H1 (cell line): ENCODE measurements around the gene LILRA1. TPM values are rescaled to one million over a fixed set of nuclear protein-coding genes. Genes with fewer than 3 reads are reported as not detected.

Source experiments
- CTCF ChIA-PET: fragments of 300-600 bp; sonication (Branson Sonifier 250); formaldehyde crosslinking; loops from one replicate; lab custom pipeline; 2021; ENCODE audit not compliant: partially characterized antibody; lab: Charles Lee
- POLR2A ChIA-PET: fragments of 300-600 bp; sonication (Branson Sonifier 250); formaldehyde crosslinking; loops from one replicate; lab custom pipeline; 2021; ENCODE audit warnings: inconsistent platforms; ENCODE audit not compliant: partially characterized antibody; lab: Charles Lee
- DNase-seq, 2 experiments: peaks; one replicate each; pipeline versions ENCODE4 v3.0.0 to v3.0.0-alpha.2; 2010 to 2022; ENCODE audit warnings: low spot score in 2 of 2, low read depth in 1 of 2, mixed read lengths in 1 of 2
- FAIRE-seq: peaks from 2 replicates; lab custom pipeline; 2011; peaks lifted over from hg19 to GRCh38; lab: Jason Lieb, UNC
- H2AFZ ChIP-seq: 2 replicates; pipeline ENCODE4 v1.8.1; 2012; ENCODE audit warnings: low read length, inconsistent platforms
- H2AK5ac ChIP-seq: 2 replicates; pipeline ENCODE4 v1.6.1; 2013; ENCODE audit warnings: low read depth, low read length
- H2BK120ac ChIP-seq: replicated peaks from 2 replicates; pipeline ENCODE3; 2013; ENCODE audit warnings: low read depth, low read length, inconsistent platforms
- H2BK12ac ChIP-seq: 2 replicates; pipeline ENCODE4 v1.6.1; 2013; ENCODE audit warnings: low read depth, low read length
- H2BK15ac ChIP-seq: 2 replicates; pipeline ENCODE4 v1.6.1; 2013; ENCODE audit warnings: low read length
- H2BK20ac ChIP-seq: 2 replicates; pipeline ENCODE4 v1.6.1; 2013; ENCODE audit warnings: low read length
- H2BK5ac ChIP-seq: 2 replicates; pipeline ENCODE4 v1.6.1; 2013; ENCODE audit warnings: low read depth, low read length
- H3K14ac ChIP-seq: 2 replicates; pipeline ENCODE4 v1.6.1; 2013; ENCODE audit warnings: inconsistent platforms; ENCODE audit not compliant: insufficient read length
- H3K18ac ChIP-seq: 2 replicates; pipeline ENCODE4 v1.6.1; 2013; ENCODE audit warnings: low read length; ENCODE audit errors: extremely low read depth
- H3K23ac ChIP-seq: 2 replicates; pipeline ENCODE4 v1.6.1; 2013; ENCODE audit warnings: inconsistent platforms; ENCODE audit not compliant: insufficient read length
- H3K23me2 ChIP-seq: 2 replicates; pipeline ENCODE4 v1.6.1; 2013; ENCODE audit warnings: low read depth, low read length
- H3K27ac ChIP-seq: 2 replicates; pipeline ENCODE4 v1.6.1; 2011; ENCODE audit warnings: low read depth, low read length, inconsistent platforms
- H3K27me3 ChIP-seq, 4 experiments: replicated peaks in 1 of 4; 1 replicate in 1 of 4; 2 replicates in 3 of 4; pipeline versions ENCODE4 v1.6.1 to v1.8.1; 2011 to 2013; ENCODE audit warnings: low read length in 3 of 4, mild to moderate bottlenecking in 3 of 4, inconsistent platforms in 2 of 4, mixed read lengths in 2 of 4, moderate library complexity in 1 of 4; ENCODE audit not compliant: control insufficient read depth in 3 of 4, insufficient read depth in 3 of 4; ENCODE audit errors: extremely low read depth in 1 of 4
- H3K36me3 ChIP-seq, 4 experiments: 2 replicates each; pipeline versions ENCODE4 v1.6.1 to v1.8.1; 2011 to 2013; ENCODE audit warnings: mild to moderate bottlenecking in 4 of 4, low read length in 3 of 4, moderate library complexity in 2 of 4, control low read depth in 1 of 4, inconsistent platforms in 1 of 4; ENCODE audit not compliant: insufficient read depth in 4 of 4, control insufficient read depth in 2 of 4
- H3K4ac ChIP-seq: replicated peaks from 2 replicates; pipeline ENCODE3; 2013; ENCODE audit warnings: low read length, low read depth, mixed read lengths, inconsistent platforms; ENCODE audit not compliant: insufficient read length
- H3K4me1 ChIP-seq, 4 experiments: replicated peaks in 1 of 4; 1 replicate in 1 of 4; 2 replicates in 3 of 4; pipeline versions ENCODE4 v1.6.1 to v1.8.1; 2011 to 2013; ENCODE audit warnings: low read length in 3 of 4, inconsistent platforms in 2 of 4, mixed read lengths in 1 of 4; ENCODE audit not compliant: insufficient read depth in 4 of 4, control insufficient read depth in 3 of 4
- H3K4me2 ChIP-seq, 2 experiments: 2 replicates each; pipeline versions ENCODE4 v1.6.1 to v1.8.1; 2011 to 2013; ENCODE audit warnings: low read depth in 2 of 2, low read length in 2 of 2, control low read depth in 1 of 2, inconsistent platforms in 1 of 2, mild to moderate bottlenecking in 1 of 2; ENCODE audit not compliant: insufficient read depth in 1 of 2
- H3K4me3 ChIP-seq, 4 experiments: fragments of 200-600, 300-600 bp in 1 of 4; sonication (generic), shearing (Covaris generic), sonication (Bioruptor Twin) in 1 of 4; 2 replicates each; pipeline versions ENCODE4 v1.5.1 to v1.8.1; 2011 to 2016; ENCODE audit warnings: low read length in 4 of 4, low read depth in 3 of 4, control low read depth in 2 of 4, inconsistent platforms in 2 of 4, mild to moderate bottlenecking in 2 of 4, mixed read lengths in 1 of 4, moderate library complexity in 1 of 4; ENCODE audit not compliant: insufficient read depth in 2 of 4; ENCODE audit errors: extremely low read depth in 1 of 4
- H3K56ac ChIP-seq: replicated peaks from 2 replicates; pipeline ENCODE3; 2013; ENCODE audit warnings: low read depth, mild to moderate bottlenecking, mixed read lengths, low read length, inconsistent platforms; ENCODE audit not compliant: insufficient read length
- H3K79me1 ChIP-seq: 2 replicates; pipeline ENCODE4 v1.6.1; 2013; ENCODE audit warnings: low read depth, low read length, control low read depth
- H3K79me2 ChIP-seq, 2 experiments: 2 replicates each; pipeline versions ENCODE4 v1.6.1 to v1.8.1; 2012 to 2013; ENCODE audit warnings: low read length in 2 of 2, mild to moderate bottlenecking in 2 of 2, inconsistent platforms in 1 of 2; ENCODE audit not compliant: insufficient read depth in 2 of 2, control insufficient read depth in 1 of 2
- H3K9ac ChIP-seq, 4 experiments: replicated peaks in 1 of 4; 1 replicate in 1 of 4; 2 replicates in 3 of 4; pipeline versions ENCODE4 v1.6.1 to v1.8.1; 2011 to 2013; ENCODE audit warnings: low read depth in 3 of 4, low read length in 3 of 4, control low read depth in 2 of 4, mild to moderate bottlenecking in 2 of 4, moderate library complexity in 2 of 4, inconsistent platforms in 1 of 4; ENCODE audit errors: extremely low read depth in 1 of 4
- H3K9me3 ChIP-seq, 2 experiments: 2 replicates each; pipeline versions ENCODE4 v1.6.1 to v1.8.1; 2012 to 2013; ENCODE audit warnings: mild to moderate bottlenecking in 2 of 2, moderate library complexity in 2 of 2, control low read depth in 1 of 2, inconsistent platforms in 1 of 2, low read depth in 1 of 2, low read length in 1 of 2, mixed read lengths in 1 of 2; ENCODE audit not compliant: insufficient read depth in 2 of 2
- H4K20me1 ChIP-seq, 2 experiments: replicated peaks in 1 of 2; 2 replicates each; pipeline versions ENCODE3 to v1.8.1; 2011 to 2013; ENCODE audit warnings: inconsistent platforms in 2 of 2, low read length in 2 of 2, mild to moderate bottlenecking in 1 of 2; ENCODE audit not compliant: insufficient read depth in 2 of 2, control insufficient read depth in 1 of 2
- H4K5ac ChIP-seq: 2 replicates; pipeline ENCODE4 v1.6.1; 2013; ENCODE audit warnings: low read length, low read depth, mixed read lengths, inconsistent platforms; ENCODE audit not compliant: insufficient read length
- H4K8ac ChIP-seq: 2 replicates; pipeline ENCODE4 v1.8.0; 2013; ENCODE audit warnings: mild to moderate bottlenecking, moderate library complexity, low read length, inconsistent platforms; ENCODE audit not compliant: insufficient read depth; ENCODE audit errors: extremely low read depth
- H4K91ac ChIP-seq: replicated peaks from 2 replicates; pipeline ENCODE3; 2013; ENCODE audit warnings: low read length, mixed read lengths, inconsistent platforms; ENCODE audit not compliant: insufficient read length
- ASH2L ChIP-seq: fragments of 200-600, 300-600 bp; sonication (generic); IDR thresholded peaks from one replicate; pipeline ENCODE4 v1.7.1; 2017; ENCODE audit warnings: low read length
- CBX5 ChIP-seq: fragments of 300-800, 300-1000 bp; sonication (generic); IDR thresholded peaks from 2 replicates; pipeline ENCODE4 v1.7.1; 2016; ENCODE audit warnings: antibody characterized with exemption, low read length, low read depth
- CHD1 ChIP-seq: IDR thresholded peaks from 2 replicates; pipeline ENCODE4 v1.6.1; 2012; ENCODE audit warnings: low read depth, low read length, improper control_type of control experiment
- CREB1 ChIP-seq: IDR thresholded peaks from 2 replicates; pipeline ENCODE4 v1.6.1; 2012; ENCODE audit warnings: inconsistent platforms
- JUND ChIP-seq: IDR thresholded peaks from 2 replicates; pipeline ENCODE4 v1.6.1; 2011; ENCODE audit warnings: mild to moderate bottlenecking, improper control_type of control experiment, low read length
- NANOG ChIP-seq: IDR thresholded peaks from 2 replicates; pipeline ENCODE4 v1.6.1; 2011; ENCODE audit warnings: low read length, low read depth, mild to moderate bottlenecking, inconsistent platforms; ENCODE audit not compliant: insufficient read depth, poor library complexity, severe bottlenecking
- POLR2AphosphoS5 ChIP-seq: IDR thresholded peaks from 2 replicates; pipeline ENCODE4 v1.6.1; 2011; ENCODE audit warnings: low read depth, low read length
- SAP30 ChIP-seq: fragments of 300-600 bp; sonication (generic); IDR thresholded peaks from 2 replicates; pipeline ENCODE4 v1.7.1; 2012; ENCODE audit warnings: low read length, moderate library complexity, mild to moderate bottlenecking, inconsistent platforms; ENCODE audit not compliant: insufficient read depth, insufficient replicate concordance
- SIRT6 ChIP-seq: IDR thresholded peaks from one replicate; pipeline ENCODE4 v1.7.1; 2012; ENCODE audit warnings: low read length, inconsistent platforms
- SP2 ChIP-seq: IDR thresholded peaks from 2 replicates; pipeline ENCODE4 v1.6.1; 2012; ENCODE audit warnings: mild to moderate bottlenecking, low read length, inconsistent platforms
- SP4 ChIP-seq: IDR thresholded peaks from 2 replicates; pipeline ENCODE4 v1.6.1; 2012; ENCODE audit warnings: low read length, inconsistent platforms
- WGBS, 2 experiments: shearing (Covaris generic) in 1 of 2; methylation state at CpG; one replicate each; pipeline versions ENCODE4 v1.1.6 to v1.1.7; 2013 to 2015; ENCODE audit warnings: low lambda C conversion rate in 2 of 2, mixed read lengths in 2 of 2, inconsistent platforms in 1 of 2, low coverage in 1 of 2, missing lambda C conversion rate in 1 of 2; ENCODE audit not compliant: insufficient replicate concordance in 2 of 2, insufficient coverage in 1 of 2, insufficient read length in 1 of 2; ENCODE audit errors: extremely low coverage in 1 of 2, missing lambda C conversion rate in 1 of 2; 5-methylcytosine and 5-hydroxymethylcytosine counted together
- polyA plus RNA-seq, 7 experiments: library from polyadenylated mRNA; depleted of rRNA in 3 of 7; stranded (reverse) in 5 of 7; unstranded in 2 of 7; fragments of >200 nt in 5 of 7; fragments of 200-250 nt in 2 of 7; gene quantifications; 1 replicate in 5 of 7; 2 replicates in 1 of 7; 4 replicates in 1 of 7; pipeline versions ENCODE4 v1.2.1 to v1.2.3, GENCODE V29; 2011 to 2013; ENCODE audit warnings: missing spikeins in 2 of 7, mixed read lengths in 2 of 7
- total RNA-seq: library from RNA; stranded (reverse); fragmentation: NEBNext Ultra II Directional; extraction: Animal tissue kit (Norgen Biotek cat#: 25700); gene quantifications from 2 replicates; pipeline ENCODE4 v1.2.1, GENCODE V29; 2021

Gene LILRA1
- total and polyA plus RNA-seq, 2 of the 8 experiments (the other 6 are each of a cell fraction or from before 2014, with no cell fraction given): not detected

- Histone ChIP-seq H3K4me3 (no peak within 1 kb of the TSS), H4K5ac (no peak within 1 kb of the TSS), H4K91ac (no peak within 1 kb of the TSS), H4K8ac (no peak within 1 kb of the TSS), H4K20me1 (no peaks in the 10 kb centered on the region), H2BK15ac (no peak within 1 kb of the TSS), H3K4ac (no peak within 1 kb of the TSS), H2BK12ac (no peak within 1 kb of the TSS), H3K27me3 (no peaks in the 10 kb centered on the region), H3K27ac (no peak within 1 kb of the TSS), H2BK5ac (no peak within 1 kb of the TSS), H2AK5ac (no peak within 1 kb of the TSS), H3K36me3 (no peaks in the 10 kb centered on the region), H3K79me2 (no peaks in the 10 kb centered on the region), H3K4me1 (no peaks in the 10 kb centered on the region), H2BK20ac (no peak within 1 kb of the TSS), H2BK120ac (no peak within 1 kb of the TSS), H2AFZ (no peak within 1 kb of the TSS), H3K9ac (no peak within 1 kb of the TSS), H3K9me3 (peaks cover 71 to 89% of the 10 kb centered on the region in 2 experiments), H3K4me2 (no peak within 1 kb of the TSS), H3K56ac (no peak within 1 kb of the TSS)
- DNase-seq (no peak), FAIRE-seq (no peak)
- WGBS, 2 experiments: 66% methylated on average over 10 of the region's 10 CpGs; no CpG with 5 or more reads in 1 of the 2 experiments
- CTCF ChIA-PET: no interaction called here
- POLR2A ChIA-PET: no interaction called here
- no peak for TF ChIP-seq POLR2AphosphoS5
- no peak for TF ChIP-seq SP2
- TF ChIP-seq CHD1: no peak
- TF ChIP-seq JUND: no peak
- TF ChIP-seq SIRT6: no peak
- TF ChIP-seq ASH2L: no peak
- TF ChIP-seq CBX5: no peak
- no peak for TF ChIP-seq SP4
- no peak for TF ChIP-seq SAP30
- no peak for TF ChIP-seq CREB1
- no peak for TF ChIP-seq NANOG
- TF ChIP-seq, all 59 proteins: peak for 0
- Histone ChIP-seq H3K23me2 (no peaks in the 10 kb centered on the region), H3K14ac (no peak within 1 kb of the TSS), H3K23ac (no peak within 1 kb of the TSS), H3K79me1 (no peaks in the 10 kb centered on the region), H3K18ac (no peak within 1 kb of the TSS)
These were observed 20.0 kb upstream of the LILRA1 start, which contains the start of gene LILRA2 for GRCh38 chr19:54573330-54573872. Gene LILRA2, plus strand, starts transcription at chr19:54573790. Its CDS starts 89 bp downstream, at chr19:54573879.
